ENCODE measurements around the gene ARHGEF2. TPM values are rescaled to one million over a fixed set of nuclear protein-coding genes. Genes with fewer than 3 reads are reported as not detected.

The ARHGEF2 gene
- total and polyA plus RNA-seq, 9 of the 15 experiments (the other 6 are each of a cell fraction or from before 2014, with no cell fraction given), result 7.1 to 162 (median 62.2) TPM

DNA sequence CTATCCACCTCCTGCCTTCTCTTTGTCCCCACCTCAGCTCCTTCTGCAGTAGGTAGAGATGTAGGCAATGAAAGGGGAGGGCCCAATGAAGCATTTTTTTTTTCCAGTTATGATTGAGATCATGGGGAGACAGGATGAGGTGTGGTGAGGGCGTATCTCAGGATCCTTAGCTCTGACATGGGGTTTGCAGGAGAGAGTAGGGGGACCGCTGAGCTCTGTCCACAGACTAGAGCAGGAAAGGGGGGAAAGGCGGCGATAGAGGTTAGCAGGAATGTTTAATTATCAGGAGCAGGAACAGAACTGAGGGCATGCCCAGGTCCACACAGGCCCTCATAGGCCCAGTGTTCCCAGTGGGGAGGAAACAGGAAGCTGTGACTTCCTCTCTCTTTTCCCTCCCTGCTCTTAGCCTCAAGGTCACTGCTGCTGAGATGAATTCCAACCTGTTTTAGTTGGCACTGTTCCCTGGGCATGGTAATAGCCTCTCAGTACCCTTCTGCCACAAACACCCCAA, 37.8 kb downstream of the ARHGEF2 start (continued):
- TF ChIP-seq NR2C2 (CRISPR knock-in tag; IDR thresholded peaks at IDR 0.05), result no peak
- TF ChIP-seq NR2C2 (tag; IDR thresholded peaks at IDR 0.05), result peak; percentile 64
- no peak for TF ChIP-seq POLR3A (IDR thresholded peaks at IDR 0.05; ENCODE audit: borderline replicate concordance, extremely low read depth, insufficient read depth, insufficient read length)
- no peak for TF ChIP-seq ZNF324 (CRISPR knock-in tag; IDR thresholded peaks at IDR 0.05)
- TF ChIP-seq ZNF584 (CRISPR knock-in tag; IDR thresholded peaks at IDR 0.05; ENCODE audit: low read depth), result peak; percentile 83
- TF ChIP-seq PPARD (CRISPR knock-in tag; IDR thresholded peaks at IDR 0.05), result no peak
- 0 out of 2 replicates have a peak, but pooled peaks have one; percentile 23 for TF ChIP-seq ZNF134 (CRISPR knock-in tag; conservative IDR thresholded peaks at IDR 0.05)
- peak; percentile 63; the same call in 1 of the 2 replicates for TF ChIP-seq DMBX1 (CRISPR knock-in tag; IDR thresholded peaks at IDR 0.05; ENCODE audit: borderline replicate concordance)
- TF ChIP-seq RBM34 (IDR thresholded peaks at IDR 0.05; ENCODE audit: borderline replicate concordance, insufficient read depth, low read length), result no peak
- TF ChIP-seq, protein P1, sequence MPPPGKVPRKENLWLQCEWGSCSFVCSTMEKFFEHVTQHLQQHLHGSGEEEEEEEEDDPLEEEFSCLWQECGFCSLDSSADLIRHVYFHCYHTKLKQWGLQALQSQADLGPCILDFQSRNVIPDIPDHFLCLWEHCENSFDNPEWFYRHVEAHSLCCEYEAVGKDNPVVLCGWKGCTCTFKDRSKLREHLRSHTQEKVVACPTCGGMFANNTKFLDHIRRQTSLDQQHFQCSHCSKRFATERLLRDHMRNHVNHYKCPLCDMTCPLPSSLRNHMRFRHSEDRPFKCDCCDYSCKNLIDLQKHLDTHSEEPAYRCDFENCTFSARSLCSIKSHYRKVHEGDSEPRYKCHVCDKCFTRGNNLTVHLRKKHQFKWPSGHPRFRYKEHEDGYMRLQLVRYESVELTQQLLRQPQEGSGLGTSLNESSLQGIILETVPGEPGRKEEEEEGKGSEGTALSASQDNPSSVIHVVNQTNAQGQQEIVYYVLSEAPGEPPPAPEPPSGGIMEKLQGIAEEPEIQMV (tag; conservative IDR thresholded peaks at IDR 0.05; ENCODE audit: low read depth), result no peak
- TF ChIP-seq ILF3 (IDR thresholded peaks at IDR 0.05; ENCODE audit: borderline replicate concordance), result no peak
- no peak for TF ChIP-seq BMI1 (IDR thresholded peaks at IDR 0.05; ENCODE audit: low read length)
- TF ChIP-seq, protein P2, sequence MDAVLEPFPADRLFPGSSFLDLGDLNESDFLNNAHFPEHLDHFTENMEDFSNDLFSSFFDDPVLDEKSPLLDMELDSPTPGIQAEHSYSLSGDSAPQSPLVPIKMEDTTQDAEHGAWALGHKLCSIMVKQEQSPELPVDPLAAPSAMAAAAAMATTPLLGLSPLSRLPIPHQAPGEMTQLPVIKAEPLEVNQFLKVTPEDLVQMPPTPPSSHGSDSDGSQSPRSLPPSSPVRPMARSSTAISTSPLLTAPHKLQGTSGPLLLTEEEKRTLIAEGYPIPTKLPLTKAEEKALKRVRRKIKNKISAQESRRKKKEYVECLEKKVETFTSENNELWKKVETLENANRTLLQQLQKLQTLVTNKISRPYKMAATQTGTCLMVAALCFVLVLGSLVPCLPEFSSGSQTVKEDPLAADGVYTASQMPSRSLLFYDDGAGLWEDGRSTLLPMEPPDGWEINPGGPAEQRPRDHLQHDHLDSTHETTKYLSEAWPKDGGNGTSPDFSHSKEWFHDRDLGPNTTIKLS (IDR thresholded peaks at IDR 0.05; ENCODE audit: borderline replicate concordance, low read depth), result no peak
- TF ChIP-seq NBN (IDR thresholded peaks at IDR 0.05; ENCODE audit: low read depth), result no peak
- TF ChIP-seq PHB (CRISPR knock-in tag; IDR thresholded peaks at IDR 0.05), result no peak
- TF ChIP-seq, protein P3, sequence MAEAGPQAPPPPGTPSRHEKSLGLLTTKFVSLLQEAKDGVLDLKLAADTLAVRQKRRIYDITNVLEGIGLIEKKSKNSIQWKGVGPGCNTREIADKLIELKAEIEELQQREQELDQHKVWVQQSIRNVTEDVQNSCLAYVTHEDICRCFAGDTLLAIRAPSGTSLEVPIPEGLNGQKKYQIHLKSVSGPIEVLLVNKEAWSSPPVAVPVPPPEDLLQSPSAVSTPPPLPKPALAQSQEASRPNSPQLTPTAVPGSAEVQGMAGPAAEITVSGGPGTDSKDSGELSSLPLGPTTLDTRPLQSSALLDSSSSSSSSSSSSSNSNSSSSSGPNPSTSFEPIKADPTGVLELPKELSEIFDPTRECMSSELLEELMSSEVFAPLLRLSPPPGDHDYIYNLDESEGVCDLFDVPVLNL (CRISPR knock-in tag; IDR thresholded peaks at IDR 0.05; ENCODE audit: low read depth), result no peak
- TF ChIP-seq ZNF75A (CRISPR knock-in tag; IDR thresholded peaks at IDR 0.05), result no peak
- no peak for TF ChIP-seq BRD9 (IDR thresholded peaks at IDR 0.05; ENCODE audit: low read depth, partially characterized antibody)
- TF ChIP-seq, protein P4, sequence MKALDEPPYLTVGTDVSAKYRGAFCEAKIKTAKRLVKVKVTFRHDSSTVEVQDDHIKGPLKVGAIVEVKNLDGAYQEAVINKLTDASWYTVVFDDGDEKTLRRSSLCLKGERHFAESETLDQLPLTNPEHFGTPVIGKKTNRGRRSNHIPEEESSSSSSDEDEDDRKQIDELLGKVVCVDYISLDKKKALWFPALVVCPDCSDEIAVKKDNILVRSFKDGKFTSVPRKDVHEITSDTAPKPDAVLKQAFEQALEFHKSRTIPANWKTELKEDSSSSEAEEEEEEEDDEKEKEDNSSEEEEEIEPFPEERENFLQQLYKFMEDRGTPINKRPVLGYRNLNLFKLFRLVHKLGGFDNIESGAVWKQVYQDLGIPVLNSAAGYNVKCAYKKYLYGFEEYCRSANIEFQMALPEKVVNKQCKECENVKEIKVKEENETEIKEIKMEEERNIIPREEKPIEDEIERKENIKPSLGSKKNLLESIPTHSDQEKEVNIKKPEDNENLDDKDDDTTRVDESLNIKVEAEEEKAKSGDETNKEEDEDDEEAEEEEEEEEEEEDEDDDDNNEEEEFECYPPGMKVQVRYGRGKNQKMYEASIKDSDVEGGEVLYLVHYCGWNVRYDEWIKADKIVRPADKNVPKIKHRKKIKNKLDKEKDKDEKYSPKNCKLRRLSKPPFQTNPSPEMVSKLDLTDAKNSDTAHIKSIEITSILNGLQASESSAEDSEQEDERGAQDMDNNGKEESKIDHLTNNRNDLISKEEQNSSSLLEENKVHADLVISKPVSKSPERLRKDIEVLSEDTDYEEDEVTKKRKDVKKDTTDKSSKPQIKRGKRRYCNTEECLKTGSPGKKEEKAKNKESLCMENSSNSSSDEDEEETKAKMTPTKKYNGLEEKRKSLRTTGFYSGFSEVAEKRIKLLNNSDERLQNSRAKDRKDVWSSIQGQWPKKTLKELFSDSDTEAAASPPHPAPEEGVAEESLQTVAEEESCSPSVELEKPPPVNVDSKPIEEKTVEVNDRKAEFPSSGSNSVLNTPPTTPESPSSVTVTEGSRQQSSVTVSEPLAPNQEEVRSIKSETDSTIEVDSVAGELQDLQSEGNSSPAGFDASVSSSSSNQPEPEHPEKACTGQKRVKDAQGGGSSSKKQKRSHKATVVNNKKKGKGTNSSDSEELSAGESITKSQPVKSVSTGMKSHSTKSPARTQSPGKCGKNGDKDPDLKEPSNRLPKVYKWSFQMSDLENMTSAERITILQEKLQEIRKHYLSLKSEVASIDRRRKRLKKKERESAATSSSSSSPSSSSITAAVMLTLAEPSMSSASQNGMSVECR (CRISPR knock-in tag; IDR thresholded peaks at IDR 0.05), result no peak
- TF ChIP-seq POLR2G (IDR thresholded peaks at IDR 0.05; ENCODE audit: low read depth, low read length), result no peak
- no peak for TF ChIP-seq COPS2 (conservative IDR thresholded peaks at IDR 0.05)

Measured in K562 (cell line).